ENCODE data around the gene THSD4.

Gene THSD4

GRCh38 chr15:71505962-71506361 is 390.7 kb downstream of the THSD4 start:
- Histone ChIP-seq H3K9ac (no peak overlapping the region), H3K27me3 (no peaks in the 10 kb centered on the region)
- TF ChIP-seq Cebpa-rat (IDR thresholded peaks at IDR 0.05): no peak

GRCh38 chr15:71506946-71507345 is 391.7 kb downstream of the THSD4 start:
- no peaks in the 10 kb centered on the region for H3K4me1 ChIP-seq
- H3K27ac ChIP-seq: no peak overlapping the region
- H3K4me3 ChIP-seq: no peak overlapping the region
- H3K36me3 ChIP-seq: no peaks in the 10 kb centered on the region
- H3K9ac ChIP-seq: no peak overlapping the region
- no peaks in the 10 kb centered on the region for H4K20me1 ChIP-seq
- H3K27me3 ChIP-seq: no peaks in the 10 kb centered on the region
- TF ChIP-seq Cebpa-rat (IDR thresholded peaks at IDR 0.05): no peak
- peaks cover 0 to 4% (median 0%) of the 10 kb centered on the region in 11 experiments; a peak in 1 of 22 replicates for H3K9me3 ChIP-seq (replicated peaks in 1 of 11)
- H3K4me2 ChIP-seq: no peak overlapping the region

More at GRCh38 chr15:71505962-71506361, 390.7 kb downstream of the THSD4 start:
- Histone ChIP-seq H4K20me1 (no peaks in the 10 kb centered on the region), H3K27ac (no peak overlapping the region), H3K4me1 (no peaks in the 10 kb centered on the region), H3K4me2 (no peak overlapping the region), H3K4me3 (no peak overlapping the region), H3K9me3 (replicated peaks in 1 of 11) (peaks cover 0 to 5% (median 2%) of the 10 kb centered on the region in 11 experiments; a peak in 11 of 22 replicates), H3K36me3 (no peaks in the 10 kb centered on the region)

GRCh38 chr15:71508081-71508682 is 392.9 kb downstream of the THSD4 start:
- H3K4me2 ChIP-seq: no peak overlapping the region
- no peak for TF ChIP-seq Cebpa-rat (IDR thresholded peaks at IDR 0.05)
- no peak overlapping the region for H3K27ac ChIP-seq
- H3K4me3 ChIP-seq: no peak overlapping the region
- peaks cover 0 to 4% (median 0%) of the 10 kb centered on the region in 11 experiments; a peak in 1 of 22 replicates for H3K9me3 ChIP-seq (replicated peaks in 1 of 11)
- H3K4me1 ChIP-seq: no peaks in the 10 kb centered on the region
- no peaks in the 10 kb centered on the region for H4K20me1 ChIP-seq
- H3K9ac ChIP-seq: no peak overlapping the region
- H3K36me3 ChIP-seq: no peaks in the 10 kb centered on the region
- no peaks in the 10 kb centered on the region for H3K27me3 ChIP-seq

GRCh38 chr15:71509139-71509538 is 393.9 kb downstream of the THSD4 start:
- peaks cover 0 to 4% (median 0%) of the 10 kb centered on the region in 11 experiments; a peak in 1 of 22 replicates for H3K9me3 ChIP-seq (replicated peaks in 1 of 11)
- no peak overlapping the region for H3K9ac ChIP-seq
- no peaks in the 10 kb centered on the region for H3K36me3 ChIP-seq
- H3K4me2 ChIP-seq: no peak overlapping the region
- no peaks in the 10 kb centered on the region for H3K27me3 ChIP-seq
- no peak for TF ChIP-seq Cebpa-rat (IDR thresholded peaks at IDR 0.05)
- H3K4me1 ChIP-seq: no peaks in the 10 kb centered on the region
- no peaks in the 10 kb centered on the region for H4K20me1 ChIP-seq
- no peak overlapping the region for H3K4me3 ChIP-seq
- H3K27ac ChIP-seq: no peak overlapping the region

- H3K9ac ChIP-seq: no peak overlapping the region
- no peaks in the 10 kb centered on the region for H3K27me3 ChIP-seq
- H3K27ac ChIP-seq: no peak overlapping the region
- H3K4me2 ChIP-seq: no peak overlapping the region
- H3K36me3 ChIP-seq: no peaks in the 10 kb centered on the region
- H4K20me1 ChIP-seq: no peaks in the 10 kb centered on the region
- no peak for TF ChIP-seq Cebpa-rat (IDR thresholded peaks at IDR 0.05)
- no peaks in the 10 kb centered on the region for H3K4me1 ChIP-seq
- peaks cover 0 to 4% (median 0%) of the 10 kb centered on the region in 11 experiments; a peak in 1 of 22 replicates for H3K9me3 ChIP-seq (replicated peaks in 1 of 11)
- no peak overlapping the region for H3K4me3 ChIP-seq
Observed at GRCh38 chr15:71510763-71511162, 395.5 kb downstream of the THSD4 start.

GRCh38 chr15:71511796-71512681 is 396.8 kb downstream of the THSD4 start:
- Histone ChIP-seq H3K27ac (no peak overlapping the region), H3K4me1 (no peaks in the 10 kb centered on the region), H3K4me3 (no peak overlapping the region), H4K20me1 (no peaks in the 10 kb centered on the region), H3K36me3 (no peaks in the 10 kb centered on the region), H3K4me2 (no peak overlapping the region), H3K9ac (no peak overlapping the region), H3K27me3 (no peaks in the 10 kb centered on the region), H3K9me3 (replicated peaks in 1 of 11) (no peaks in the 10 kb centered on the region)
- TF ChIP-seq Cebpa-rat (IDR thresholded peaks at IDR 0.05): no peak

- Histone ChIP-seq H4K20me1 (no peaks in the 10 kb centered on the region), H3K36me3 (no peaks in the 10 kb centered on the region), H3K9me3 (replicated peaks in 1 of 11) (no peaks in the 10 kb centered on the region), H3K4me3 (no peak overlapping the region), H3K27ac (no peak overlapping the region), H3K9ac (no peak overlapping the region), H3K27me3 (no peaks in the 10 kb centered on the region), H3K4me1 (no peaks in the 10 kb centered on the region), H3K4me2 (no peak overlapping the region)
- TF ChIP-seq Cebpa-rat (IDR thresholded peaks at IDR 0.05): no peak
Observed at GRCh38 chr15:71512682-71513006, 397.4 kb downstream of the THSD4 start.

GRCh38 chr15:71515375-71516186 is 400.3 kb downstream of the THSD4 start:
- no peaks in the 10 kb centered on the region for H3K27me3 ChIP-seq
- no peak overlapping the region for H3K27ac ChIP-seq
- no peak overlapping the region for H3K4me2 ChIP-seq
- no peak overlapping the region for H3K9ac ChIP-seq
- no peaks in the 10 kb centered on the region for H3K36me3 ChIP-seq
- H3K9me3 ChIP-seq (replicated peaks in 1 of 11): no peaks in the 10 kb centered on the region
- H4K20me1 ChIP-seq: no peaks in the 10 kb centered on the region
- no peaks in the 10 kb centered on the region for H3K4me1 ChIP-seq
- no peak overlapping the region for H3K4me3 ChIP-seq
- TF ChIP-seq Cebpa-rat (IDR thresholded peaks at IDR 0.05): no peak

- H3K36me3 ChIP-seq: no peaks in the 10 kb centered on the region
- H3K9me3 ChIP-seq (replicated peaks in 1 of 11): no peaks in the 10 kb centered on the region
- TF ChIP-seq Cebpa-rat (IDR thresholded peaks at IDR 0.05): no peak
- H3K27me3 ChIP-seq: no peaks in the 10 kb centered on the region
- H3K4me2 ChIP-seq: no peak overlapping the region
- H3K27ac ChIP-seq: no peak overlapping the region
- no peak overlapping the region for H3K4me3 ChIP-seq
- no peak overlapping the region for H3K9ac ChIP-seq
- H3K4me1 ChIP-seq: no peaks in the 10 kb centered on the region
- no peaks in the 10 kb centered on the region for H4K20me1 ChIP-seq
Observed at GRCh38 chr15:71517751-71518150, 402.5 kb downstream of the THSD4 start.
